ENCODE results near the gene LNX1.

- no peak for TF ChIP-seq EZH2 (IDR thresholded peaks at IDR 0.05; ENCODE audit: insufficient read depth, low read length)
- TF ChIP-seq, protein P1, sequence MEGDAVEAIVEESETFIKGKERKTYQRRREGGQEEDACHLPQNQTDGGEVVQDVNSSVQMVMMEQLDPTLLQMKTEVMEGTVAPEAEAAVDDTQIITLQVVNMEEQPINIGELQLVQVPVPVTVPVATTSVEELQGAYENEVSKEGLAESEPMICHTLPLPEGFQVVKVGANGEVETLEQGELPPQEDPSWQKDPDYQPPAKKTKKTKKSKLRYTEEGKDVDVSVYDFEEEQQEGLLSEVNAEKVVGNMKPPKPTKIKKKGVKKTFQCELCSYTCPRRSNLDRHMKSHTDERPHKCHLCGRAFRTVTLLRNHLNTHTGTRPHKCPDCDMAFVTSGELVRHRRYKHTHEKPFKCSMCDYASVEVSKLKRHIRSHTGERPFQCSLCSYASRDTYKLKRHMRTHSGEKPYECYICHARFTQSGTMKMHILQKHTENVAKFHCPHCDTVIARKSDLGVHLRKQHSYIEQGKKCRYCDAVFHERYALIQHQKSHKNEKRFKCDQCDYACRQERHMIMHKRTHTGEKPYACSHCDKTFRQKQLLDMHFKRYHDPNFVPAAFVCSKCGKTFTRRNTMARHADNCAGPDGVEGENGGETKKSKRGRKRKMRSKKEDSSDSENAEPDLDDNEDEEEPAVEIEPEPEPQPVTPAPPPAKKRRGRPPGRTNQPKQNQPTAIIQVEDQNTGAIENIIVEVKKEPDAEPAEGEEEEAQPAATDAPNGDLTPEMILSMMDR (IDR thresholded peaks at IDR 0.05; ENCODE audit: insufficient read depth, low read depth, low read length) = no peak
Observed at GRCh38 chr4:53419208-53419607, 172.1 kb downstream of the LNX1 start.
